ENCODE measurements around the gene TMEM126B.
A peak's percentile ranks its signal among the peaks of the same experiment; 100 is the strongest.
"Not testable (repeated sequence)": the region's sequence is repeated elsewhere in the genome, so short reads cannot be mapped to it uniquely, and the experiment has no call there.

The TMEM126B gene

DNA sequence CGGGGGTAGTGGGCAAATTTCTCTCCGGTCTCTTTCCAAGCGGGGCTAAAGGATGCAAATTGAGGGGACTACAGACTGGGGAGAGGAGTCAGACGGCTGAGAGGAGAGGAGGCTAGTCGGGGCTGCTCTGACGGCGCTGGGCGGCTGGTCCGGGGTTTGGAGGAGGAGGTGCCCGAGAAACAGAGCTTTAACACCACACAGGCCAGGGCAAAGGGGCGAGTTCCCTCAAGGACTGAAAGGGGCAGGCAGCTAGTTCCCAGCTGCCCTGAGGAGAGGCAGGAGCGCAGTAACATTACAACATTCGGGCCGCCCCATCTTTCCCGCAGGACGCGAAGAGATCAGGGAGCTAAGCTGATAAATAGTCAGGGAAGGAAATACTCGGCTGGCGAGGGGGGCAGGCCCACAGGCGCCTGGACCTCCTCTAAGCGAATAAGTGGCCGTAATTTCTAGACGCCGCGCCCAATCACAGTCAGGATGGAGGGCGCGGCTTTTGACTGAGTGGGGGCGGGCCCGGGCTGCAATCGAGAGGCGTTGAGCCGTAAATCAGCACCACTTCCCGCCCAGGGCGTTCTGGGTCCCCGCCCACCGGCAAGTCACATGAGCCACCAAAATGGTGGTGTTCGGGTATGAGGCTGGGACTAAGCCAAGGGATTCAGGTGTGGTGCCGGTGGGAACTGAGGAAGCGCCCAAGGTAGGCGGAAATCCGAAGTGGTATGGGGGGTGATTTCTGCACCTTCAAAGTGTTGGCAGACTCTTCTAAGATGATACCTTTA, at the start of gene TMEM126B:
TMEM126B (plus strand) TSS at position 596 of the 773 bp plus-strand sequence; CDS start at position 611, 15 bp downstream.
- peak; percentile 98 for DNase-seq

DNA sequence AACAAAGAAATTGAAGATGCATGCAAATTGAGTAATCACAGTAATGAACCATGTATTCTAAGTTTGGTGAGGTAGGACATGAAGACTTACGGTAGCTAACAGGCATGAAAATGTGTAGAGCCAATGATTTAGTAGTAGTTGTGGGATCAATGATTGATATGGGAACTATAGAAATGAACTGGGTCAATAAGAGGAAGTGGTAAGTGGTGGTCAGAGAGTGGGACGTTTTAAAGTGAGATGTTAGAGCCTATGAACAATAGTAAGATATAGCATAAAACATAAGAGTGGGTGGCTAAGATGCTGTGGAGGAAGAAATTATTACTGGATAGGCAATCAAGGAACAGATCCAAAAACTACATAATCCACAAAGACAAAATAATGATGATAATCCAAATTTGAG, 46.3 kb upstream of the TMEM126B start:
- DNase-seq, result no peak

DNA sequence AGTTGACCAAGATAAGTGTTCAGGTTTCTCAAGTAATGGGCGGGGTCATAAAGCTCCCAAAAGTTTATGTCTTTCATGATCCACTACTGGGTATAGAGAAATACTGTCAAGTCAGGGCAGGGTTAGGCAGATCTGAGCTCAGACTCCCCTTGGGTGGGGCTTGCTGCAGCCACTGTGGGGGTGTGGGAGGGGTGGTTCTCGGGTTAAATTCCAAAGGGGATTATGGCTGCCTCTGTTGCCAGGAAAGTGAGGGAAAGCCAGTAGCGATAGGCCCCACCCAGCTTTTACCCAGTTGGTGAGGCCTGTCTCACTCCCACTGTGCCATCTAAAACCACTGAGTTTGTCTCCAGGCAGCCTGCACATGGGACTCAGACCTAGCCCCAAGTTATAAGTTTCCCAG, 39.0 kb upstream of the TMEM126B start:
- no peak for DNase-seq

DNA sequence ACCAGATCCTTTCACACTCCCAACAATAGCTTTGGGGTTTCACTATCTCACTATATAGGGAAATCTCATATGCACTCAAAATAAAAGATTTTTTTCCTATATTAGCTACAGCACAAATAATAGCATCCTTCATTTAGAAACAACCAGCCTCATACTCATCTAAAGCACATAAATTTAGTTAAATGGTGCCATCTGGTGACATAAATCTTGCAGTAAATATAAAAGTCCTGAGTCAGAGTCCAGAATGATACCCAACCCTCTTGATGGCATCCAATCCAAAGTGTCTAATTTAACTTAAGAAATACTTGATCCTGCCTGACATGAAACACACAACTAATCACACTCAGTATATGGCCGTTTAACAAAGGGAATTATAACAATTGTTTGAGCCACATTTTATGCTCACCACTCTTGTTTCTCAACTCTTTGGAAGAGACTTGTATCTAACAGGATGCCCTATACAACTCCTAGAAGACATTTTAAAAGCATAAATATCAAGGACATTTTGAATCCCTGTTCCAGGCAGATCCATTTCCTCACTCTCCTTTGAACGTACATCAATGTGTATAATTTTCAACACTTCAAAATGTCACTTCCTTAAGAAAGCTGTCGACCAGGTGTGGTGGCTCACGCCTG, 37.4 kb upstream of the TMEM126B start:
- DNase-seq, result no peak

DNA sequence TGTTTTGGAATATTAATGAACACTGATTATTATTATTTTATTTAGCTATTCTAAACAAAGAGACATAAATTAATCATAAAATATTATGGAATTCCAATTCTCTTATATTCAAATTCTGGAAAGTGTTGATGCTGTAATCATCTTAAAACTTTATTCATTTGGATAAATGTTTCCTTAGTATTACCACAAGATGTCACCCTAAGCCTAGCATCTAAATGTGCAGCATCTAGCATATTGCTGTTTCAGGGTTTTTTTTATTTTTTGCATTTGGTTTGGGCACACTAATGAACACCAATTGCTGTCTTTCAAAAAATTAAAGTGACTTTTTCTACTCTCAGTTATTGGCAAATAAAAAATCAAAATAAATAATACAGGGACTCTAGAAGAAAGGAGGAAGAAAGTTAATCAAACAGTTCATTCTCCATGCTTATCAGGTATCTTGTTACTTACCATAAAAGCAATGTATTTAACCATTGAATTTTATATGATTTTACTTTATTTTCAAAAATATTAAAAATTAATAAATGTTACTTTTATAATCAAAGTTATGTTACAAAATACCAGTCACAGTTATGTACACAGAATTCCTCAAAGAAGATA, 33.0 kb upstream of the TMEM126B start:
- peak; percentile 9 for DNase-seq

DNA sequence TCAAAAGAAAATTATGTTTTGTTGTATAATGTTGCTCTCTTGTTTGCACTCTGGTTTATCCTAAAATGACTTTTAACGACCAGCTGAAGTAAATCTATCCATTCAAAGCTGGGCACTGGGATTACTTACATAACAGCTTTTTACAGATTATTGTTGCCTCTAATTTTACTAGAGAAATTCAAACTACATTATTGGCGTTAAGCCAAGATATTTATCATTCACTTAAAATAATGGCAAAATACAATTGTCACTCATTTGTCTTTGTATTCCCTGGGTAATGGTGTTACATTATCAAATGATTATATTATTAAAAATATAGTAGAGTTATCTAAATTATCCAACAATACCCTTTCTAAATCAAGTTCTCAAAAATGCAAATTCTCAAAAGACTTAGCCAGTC, 31.5 kb upstream of the TMEM126B start:
- no peak for DNase-seq

DNA sequence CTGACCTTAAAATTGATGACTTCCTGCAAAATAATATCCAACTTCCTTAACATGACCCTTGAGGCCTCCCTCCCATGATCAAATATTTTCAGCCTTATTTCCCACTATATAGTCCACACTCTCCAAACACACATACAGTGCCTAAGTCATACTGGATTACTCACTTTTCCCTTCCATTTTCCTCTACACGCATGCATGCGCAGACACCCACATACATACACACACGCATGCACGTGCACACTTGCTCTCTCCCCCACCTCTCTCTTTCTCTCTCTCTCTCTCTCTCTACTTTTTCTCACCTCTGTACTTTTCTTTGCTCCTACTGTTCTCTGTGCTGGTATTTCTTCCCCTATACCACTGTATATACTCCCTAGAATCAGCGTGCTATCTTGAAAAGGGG, 29.3 kb upstream of the TMEM126B start:
- no peak for DNase-seq

DNA sequence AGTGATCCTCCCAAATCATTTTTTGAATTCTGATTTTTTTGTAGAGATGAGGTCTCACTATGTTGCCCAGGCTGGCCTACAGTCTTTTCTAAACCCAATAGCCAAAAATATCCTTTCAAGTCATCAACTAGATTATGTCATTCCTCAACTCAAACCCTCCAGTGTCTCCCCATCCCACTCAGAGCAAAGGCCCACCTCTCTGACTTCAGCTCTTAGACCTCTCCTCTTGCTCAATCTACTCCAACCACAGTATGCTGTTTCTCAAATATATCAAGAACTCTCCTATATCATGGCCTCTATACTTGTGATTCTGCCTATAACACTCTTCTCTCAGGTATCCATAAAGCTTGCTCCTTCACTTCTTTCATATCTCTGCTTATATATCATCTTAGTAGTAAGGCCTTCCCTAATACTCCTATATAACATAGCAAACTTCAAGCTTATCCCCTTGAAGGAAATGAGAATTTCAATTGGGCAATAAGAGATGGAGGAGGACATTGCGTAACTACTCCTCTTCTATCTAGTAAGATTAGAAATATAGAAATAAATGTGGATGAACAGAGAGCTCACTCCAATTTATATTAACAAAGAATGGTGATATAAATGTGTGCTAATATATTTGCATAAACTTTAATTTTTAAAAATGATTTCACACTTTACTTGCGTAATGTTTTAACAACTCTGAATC, 25.7 kb upstream of the TMEM126B start:
- DNase-seq, result no peak

DNA sequence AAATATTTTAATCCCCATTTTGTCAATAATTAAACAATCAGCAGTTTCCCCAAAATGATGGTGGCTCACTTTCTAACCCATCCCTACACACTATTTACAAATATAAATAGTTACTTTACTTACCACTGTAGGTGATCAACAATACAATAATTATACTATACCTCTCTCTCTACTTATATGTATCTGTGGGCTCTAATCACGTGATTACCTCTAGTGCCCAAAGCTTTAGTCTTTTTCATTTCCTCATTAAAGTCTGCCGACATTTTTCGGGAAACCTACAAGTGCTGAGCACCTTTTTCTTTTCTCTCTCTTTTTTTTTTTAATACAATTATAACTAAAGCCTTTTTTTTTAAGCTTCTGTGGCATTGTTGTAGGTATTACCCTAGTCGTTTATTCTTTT, 25.2 kb upstream of the TMEM126B start:
- no peak for DNase-seq

DNA sequence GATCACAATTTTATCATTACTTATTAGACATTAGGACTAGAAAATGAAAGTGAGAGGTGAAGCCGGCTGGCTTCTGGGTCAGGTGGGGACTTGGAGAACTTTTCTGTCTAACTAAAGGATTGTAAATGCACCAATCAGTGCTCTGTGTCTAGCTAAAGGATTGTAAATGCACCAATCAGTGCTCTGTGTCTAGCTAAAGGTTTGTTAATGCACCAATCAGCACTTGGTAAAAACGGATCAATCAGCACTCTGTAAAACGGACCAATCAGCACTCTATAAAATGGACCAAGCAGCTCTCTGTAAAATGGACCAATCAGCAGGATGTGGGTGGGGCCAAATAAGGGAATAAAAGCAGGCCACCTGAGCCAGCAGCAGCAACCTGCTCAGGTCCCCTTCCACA, 22.2 kb upstream of the TMEM126B start:
- DNase-seq, result not testable (repeated sequence)

DNA sequence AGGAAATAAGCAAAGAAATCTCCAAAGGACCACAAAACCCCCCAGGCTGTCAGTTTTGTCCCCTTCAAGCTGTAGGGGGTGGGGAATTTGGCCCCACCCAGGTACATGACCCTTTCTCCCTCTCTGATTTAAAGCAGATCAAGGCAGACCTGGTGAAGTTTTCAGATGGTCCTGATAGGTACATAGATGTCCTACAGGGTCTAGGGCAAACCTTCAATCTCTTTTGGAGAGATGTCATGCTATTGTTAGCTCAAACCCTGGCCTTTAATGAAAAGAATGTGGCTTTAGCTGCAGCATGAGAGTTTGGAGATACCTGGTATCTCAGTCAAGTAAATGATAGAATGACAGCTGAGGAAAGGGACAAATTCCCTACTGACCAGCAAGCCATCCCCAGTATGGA, 19.8 kb upstream of the TMEM126B start:
- DNase-seq, result not testable (repeated sequence)

DNA sequence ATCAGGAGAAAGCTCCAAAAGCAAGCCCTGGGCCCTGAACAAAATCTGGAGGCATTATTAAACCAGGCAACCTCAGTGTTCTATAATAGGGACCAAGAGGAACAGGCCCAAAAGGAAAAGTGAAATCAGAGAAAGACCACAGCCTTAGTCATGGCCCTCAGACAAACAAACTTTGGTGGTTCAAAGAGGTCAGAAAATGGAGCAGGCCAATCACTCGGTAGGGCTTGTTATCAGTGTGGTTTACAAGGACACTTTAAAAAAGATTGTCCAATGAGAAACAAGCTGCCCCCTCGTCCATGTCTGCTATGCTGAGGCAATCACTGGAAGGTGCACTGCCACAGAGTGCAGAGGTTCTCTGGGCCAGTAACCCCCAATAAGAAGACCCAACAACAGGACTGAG, 19.1 kb upstream of the TMEM126B start:
- not testable (repeated sequence) for DNase-seq

DNA sequence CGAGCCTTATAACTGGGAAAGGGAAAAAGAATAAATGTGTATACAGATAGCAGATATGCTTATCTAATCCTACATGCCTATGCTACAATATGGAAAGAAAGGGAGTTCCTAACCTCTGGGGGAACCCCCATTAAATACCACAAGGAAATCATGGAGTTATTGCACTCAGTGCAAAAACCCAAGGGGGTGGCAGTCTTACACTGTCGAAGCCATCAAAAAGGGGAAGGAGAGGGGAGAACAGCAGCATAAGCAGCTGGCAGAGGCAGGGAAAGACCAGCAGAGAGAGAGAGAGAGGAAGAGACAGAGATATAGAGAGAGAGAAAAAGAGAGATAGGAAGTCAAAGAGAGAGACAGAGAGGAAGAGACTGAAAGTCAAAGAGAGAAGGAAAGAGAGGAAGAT, 16.8 kb upstream of the TMEM126B start:
- DNase-seq, result not testable (repeated sequence)

DNA sequence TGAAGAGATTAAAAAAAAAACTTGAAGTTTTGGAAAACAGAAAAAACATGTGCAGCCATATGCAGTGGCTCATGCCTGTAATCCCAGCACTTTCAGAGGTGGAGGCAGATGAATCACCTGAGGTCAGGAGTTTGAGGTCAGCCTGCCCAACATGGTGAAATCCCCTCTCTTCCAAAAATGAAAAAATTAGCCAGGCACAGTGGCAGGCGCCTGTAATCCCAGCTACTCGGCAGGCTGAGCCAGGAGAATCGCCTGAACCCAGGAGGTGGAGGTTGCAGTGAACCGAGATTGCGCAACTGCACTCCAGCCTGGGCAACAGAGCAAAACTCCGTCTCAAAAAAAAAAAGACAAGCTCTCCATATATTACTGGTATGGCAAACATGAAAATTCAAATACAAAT, 8.9 kb upstream of the TMEM126B start:
- no peak for DNase-seq

DNA sequence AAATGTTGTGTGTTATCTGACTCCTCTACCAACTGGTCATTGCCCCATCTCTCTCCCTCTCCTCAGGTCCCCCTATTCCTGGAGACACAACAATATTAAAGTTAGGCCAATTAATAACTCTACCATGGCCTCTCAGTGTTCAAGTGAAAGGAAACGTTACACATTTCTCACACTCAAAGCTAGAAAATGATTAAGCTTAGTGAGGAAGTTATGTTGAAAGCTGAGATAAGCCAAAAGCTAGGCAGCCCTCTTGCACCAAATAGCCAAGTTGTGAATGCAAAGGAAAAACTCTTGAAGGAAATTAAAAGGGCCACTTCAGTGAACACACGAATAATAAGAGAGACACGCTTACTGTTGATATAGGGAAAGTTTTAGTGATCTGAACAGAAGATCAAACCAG, 8.1 kb upstream of the TMEM126B start:
- DNase-seq, result no peak

DNA sequence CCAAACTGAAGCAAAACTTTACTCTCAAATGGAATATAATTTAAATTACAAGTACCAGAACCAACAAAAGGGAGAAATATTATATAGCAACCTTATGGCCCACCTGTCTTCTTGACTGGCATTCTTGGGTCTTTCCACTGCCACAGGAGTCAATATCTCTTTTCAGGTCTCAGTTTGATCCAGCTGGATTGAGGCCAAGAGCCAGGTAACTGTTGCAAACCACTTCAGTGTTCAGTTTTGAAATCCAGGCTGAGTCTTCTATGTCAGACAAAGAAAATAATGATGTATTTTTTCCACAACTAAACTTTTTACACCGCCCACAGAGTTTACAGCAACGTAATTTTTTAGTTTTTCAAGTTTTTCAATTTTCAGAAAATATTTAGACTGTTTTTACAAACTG, 1.9 kb upstream of the TMEM126B start:
- no peak for DNase-seq

DNA sequence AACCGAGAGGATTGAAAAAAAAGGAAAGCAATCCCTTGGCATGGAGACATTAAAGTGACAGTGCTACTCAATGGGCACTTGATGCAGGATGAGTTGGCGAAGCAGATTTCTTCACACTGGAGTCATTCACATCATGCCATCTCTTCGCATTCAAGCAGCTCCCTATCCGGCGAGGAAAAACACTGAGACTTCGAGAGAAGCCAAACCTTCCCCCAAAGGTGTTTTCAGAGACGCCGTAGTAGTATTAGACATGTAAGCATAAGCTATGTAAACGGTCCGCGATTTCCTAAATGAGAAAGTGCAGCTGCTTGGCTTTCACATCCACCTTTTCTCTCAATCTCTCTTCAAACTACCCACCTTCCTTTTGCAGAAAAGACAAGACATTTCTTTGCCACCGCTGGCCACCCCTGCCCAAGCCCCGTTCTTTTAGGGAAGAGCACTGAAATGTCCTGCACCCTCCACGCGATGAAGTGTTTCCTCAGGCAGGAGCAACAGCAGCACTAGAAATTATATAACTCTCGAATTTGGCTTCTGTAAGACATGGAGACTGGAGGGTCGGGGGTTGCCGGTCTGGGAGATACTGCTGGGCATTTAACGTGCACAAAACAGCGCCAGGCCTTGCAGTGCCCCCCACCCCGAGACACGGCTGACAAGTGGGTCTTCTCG, 928 bp upstream of the TMEM126B start, which contains the start of gene DLG2:
DLG2 (minus strand) TSS at position 13 of the 666 bp plus-strand sequence.
- no peak for DNase-seq

DNA sequence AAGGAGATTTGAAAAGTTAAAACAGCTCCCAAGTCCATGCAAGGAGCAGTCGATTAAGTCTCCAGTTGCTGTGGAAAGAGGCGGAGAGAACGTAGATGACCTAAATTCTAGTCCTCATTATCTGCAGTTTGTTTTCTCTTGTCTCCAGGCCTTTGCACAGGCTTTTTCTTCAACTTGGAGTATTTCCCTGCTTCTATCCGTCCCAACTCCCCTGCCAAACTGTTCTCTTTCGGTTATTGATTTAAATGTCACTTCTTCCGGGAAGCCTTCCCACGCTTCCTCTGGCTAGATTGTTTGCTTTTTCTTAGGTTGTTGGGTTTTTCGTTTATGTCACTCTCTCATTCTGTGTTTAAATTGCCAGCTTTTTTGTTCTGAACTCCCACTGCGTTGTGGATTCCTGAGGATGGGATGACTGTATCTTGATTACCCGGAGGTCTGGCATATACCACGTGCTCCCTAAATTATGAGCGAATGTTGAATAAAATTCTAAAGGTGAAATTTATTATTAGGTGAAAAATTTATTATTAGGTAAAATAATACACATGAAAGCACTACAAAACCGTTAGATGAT, 463 bp downstream of the TMEM126B start:
- DNase-seq, result no peak

DNA sequence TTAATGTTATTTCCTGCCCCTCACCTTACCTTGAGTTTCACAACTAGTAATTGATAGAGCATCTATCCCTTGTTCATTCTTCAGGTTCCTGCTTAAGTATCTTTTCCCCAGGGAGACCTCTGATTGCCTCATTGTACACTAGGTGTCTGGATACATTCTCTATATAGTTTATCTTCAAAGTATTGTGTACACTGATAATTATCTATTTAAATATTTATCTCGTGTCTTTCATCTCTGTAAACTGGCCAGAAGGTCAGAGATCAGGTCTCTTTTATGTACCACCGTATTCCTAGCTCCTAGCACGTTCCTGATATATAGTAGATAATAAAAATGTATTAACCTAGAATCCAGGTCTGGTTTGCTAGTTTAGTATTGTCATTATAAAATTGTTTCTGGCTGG, 6.4 kb downstream of the TMEM126B start:
- DNase-seq, result no peak

DNA sequence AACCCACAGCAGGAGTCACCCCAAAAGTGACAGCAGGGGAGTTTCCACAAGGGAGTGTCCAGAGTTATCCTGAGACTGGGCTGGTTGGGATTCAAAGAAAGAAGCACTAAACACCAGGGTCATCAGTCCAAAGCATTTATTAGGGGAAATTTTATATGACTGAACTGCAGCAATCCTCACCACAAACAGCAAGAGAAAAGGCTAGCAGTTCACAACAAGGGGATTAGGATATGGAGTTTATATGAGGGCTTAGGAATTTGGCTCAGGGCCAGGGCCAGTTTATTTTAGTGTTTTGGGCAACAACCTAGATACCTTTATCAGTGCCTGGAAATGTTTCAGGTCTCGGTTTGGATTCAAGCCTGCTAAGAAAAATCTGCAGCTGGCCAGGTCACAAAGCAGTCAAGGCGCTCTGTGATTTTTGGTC, 14.8 kb downstream of the TMEM126B start:
- DNase-seq, result no peak

DNA sequence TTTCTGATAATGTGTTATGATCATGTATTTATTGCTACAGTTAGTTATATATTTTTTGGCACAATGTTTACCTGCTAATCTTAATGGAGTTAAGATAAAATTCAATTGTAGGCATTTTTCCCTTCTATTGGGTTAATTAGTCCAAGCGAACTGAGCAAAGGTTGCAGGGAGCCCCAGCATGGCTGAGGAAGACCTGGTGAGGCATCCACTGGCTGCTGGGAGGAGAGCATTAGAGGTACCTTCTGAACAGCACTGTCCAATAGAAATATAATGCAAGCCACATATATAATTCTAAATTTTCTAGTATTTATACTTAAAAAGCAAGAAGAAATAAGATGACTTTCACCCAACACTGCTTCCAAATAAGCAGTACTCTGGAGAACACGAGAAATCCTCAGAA, 18.7 kb downstream of the TMEM126B start:
- DNase-seq, result no peak

DNA sequence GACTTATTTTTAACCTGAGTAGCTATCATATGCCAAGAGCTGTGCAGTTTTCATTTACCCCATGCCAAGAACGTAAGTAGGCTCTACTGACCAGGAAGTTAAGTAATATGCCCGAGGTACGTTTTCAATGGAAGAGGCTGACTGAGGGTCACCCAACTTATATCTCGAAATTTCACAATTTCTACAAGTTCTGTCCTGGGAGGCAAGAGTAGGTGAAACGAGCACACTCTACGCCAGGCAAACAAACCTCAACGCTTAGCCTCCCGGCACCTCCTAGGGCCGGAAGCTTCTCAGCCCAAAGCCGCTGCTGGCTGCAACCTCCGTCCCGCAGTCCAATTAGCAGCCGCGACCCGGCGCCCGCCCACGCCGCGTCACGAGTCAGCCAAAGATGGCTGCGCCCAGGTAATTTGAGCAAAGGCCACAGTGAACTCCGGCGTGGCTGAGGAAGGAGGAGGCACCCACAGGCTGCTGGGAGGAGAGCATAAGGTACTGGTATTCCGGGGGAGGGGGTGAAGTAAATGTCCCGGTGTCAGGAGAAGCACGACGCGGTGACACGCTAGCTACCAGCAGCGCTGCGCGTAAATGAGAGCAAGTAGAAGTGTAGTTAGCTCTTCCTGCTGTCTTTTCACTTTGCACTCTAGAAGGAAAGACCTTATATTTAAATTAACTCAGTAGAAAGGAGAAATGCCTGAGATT, 19.4 kb downstream of the TMEM126B start, which contains the start of gene TMEM126A:
TMEM126A (plus strand) TSS at position 364 of the 696 bp plus-strand sequence. CDS start 2,289 bp downstream, outside the sequence.
- DNase-seq, result peak; percentile 85

Measured in DMS79 (cell line).